ENCODE measurements around the gene TRAP1. TPM values are rescaled to one million over a fixed set of nuclear protein-coding genes. Genes with fewer than 3 reads are reported as not detected.

Gene TRAP1
- total RNA-seq, 2 donors from 2014 or later, result 78.1 to 92.9 TPM

- H3K4me3 ChIP-seq, result no peak overlapping the region
- intact Hi-C loops (cut with DNase I), result no loop called here
- DNase-seq, result peak in 1 of 4 donors; percentile 60
- peaks cover 16% of the 10 kb centered on the region for H3K4me1 ChIP-seq
- no peaks in the 10 kb centered on the region for H3K27me3 ChIP-seq
- no peak for ATAC-seq
- no peak overlapping the region for H3K27ac ChIP-seq
- no peaks in the 10 kb centered on the region for H3K36me3 ChIP-seq (replicated peaks in 1 of 2; ENCODE audit: insufficient read depth in 1 of 2, low read depth in 2 of 2)
- 69 to 80% methylated on average over 18 of the region's 21 CpGs for WGBS, 2 donors
- TF ChIP-seq CTCF (IDR thresholded peaks at IDR 0.05), result no peak
- no peaks in the 10 kb centered on the region for H3K9me3 ChIP-seq
Observed at GRCh38 chr16:3642397-3643094, 74.8 kb downstream of the TRAP1 start.

DNA sequence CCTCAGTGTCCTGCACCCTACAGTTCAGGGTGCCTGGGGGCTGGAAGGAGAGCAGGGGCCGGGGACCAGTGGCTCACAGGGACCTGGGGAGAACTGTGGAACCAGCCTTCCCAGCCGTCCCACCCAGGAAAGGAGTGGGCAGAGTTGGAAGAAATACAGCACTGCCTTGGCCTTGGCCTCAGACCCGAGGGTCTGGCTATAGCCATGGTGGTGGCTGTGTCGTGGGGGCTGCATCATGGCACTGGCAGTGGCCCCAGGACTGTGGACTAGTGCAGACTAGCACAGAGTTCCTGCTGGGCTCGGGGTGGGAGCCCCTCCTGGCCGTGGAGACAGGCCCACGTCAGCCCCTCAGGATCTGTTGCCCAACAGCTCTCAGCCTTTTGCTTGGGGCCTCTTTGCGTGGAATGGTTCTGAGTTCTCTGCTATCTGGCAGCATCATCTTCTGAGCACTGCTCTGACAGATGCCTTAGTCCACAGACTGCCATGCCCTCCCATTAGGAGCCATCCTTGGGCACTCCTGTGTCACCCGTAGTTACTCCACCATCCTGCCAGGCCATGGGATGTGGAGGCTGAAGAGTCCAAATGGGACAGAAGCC lies 75.4 kb downstream of the TRAP1 start:
- Histone ChIP-seq H3K4me3 (no peak overlapping the region), H3K36me3 (replicated peaks in 1 of 2; ENCODE audit: insufficient read depth in 1 of 2, low read depth in 2 of 2) (no peaks in the 10 kb centered on the region), H3K9me3 (no peaks in the 10 kb centered on the region), H3K4me1 (peaks cover 21% of the 10 kb centered on the region), H3K27me3 (no peaks in the 10 kb centered on the region), H3K27ac (no peak overlapping the region)
- no peak for ATAC-seq
- no peak for TF ChIP-seq POLR2A (IDR thresholded peaks at IDR 0.05)
- TF ChIP-seq CTCF (IDR thresholded peaks at IDR 0.05), result no peak
- DNase-seq, result no peak
- intact Hi-C loops (cut with DNase I), result no loop called here
- WGBS, 2 donors, result 87 to 90% methylated on average over 4 to 9 of the region's 9 CpGs

DNA sequence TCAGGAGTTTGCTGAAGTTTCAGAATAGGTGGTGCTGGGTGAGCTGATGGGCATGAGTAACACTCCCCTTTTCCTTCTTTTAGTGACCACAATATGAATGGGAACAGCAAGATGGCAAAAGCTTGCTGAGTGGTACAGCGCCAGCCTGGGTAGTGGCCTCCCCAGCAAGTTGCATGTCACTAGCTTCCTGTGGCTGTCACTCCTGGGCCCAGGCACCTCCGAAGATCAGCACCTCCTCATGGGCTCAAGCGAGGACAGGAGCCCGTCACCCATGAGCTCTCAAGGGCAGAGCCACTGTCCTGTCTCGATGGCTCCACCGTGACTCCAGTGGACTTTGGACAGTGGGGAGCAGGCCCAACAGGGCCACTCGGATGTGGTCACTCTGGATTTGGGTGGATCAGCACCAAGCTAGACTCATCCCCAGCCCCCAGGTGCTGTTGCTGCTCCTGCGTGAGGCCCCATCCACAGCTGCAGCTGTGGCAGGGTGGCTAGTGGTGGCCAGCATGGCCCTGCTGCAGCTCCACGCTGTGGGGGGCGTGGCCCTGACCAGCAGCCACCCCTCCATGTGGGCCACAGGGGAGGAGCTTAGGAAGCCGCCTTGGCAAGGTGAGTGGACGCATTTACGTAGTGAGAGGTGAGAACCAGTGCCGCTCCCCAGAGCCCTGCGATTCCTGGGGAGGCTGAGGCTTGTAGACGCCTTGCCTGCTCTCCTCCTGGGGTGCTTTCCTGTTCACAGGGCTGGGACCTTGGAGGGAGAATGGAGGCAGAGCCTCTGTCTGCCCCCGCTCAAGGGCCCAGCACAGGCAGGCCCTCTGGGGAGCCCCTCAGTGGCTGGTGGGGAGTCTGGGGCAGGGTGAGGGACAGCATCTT lies 76.5 kb downstream of the TRAP1 start:
- H3K4me1 ChIP-seq, result peaks cover 11% of the 10 kb centered on the region
- no peaks in the 10 kb centered on the region for H3K9me3 ChIP-seq
- DNase-seq (no peak), ATAC-seq (no peak)
- H3K27ac ChIP-seq, result no peak overlapping the region
- WGBS, 2 donors, result 92 to 100% methylated on average over 1 to 8 of the region's 17 CpGs
- H3K4me3 ChIP-seq, result no peak overlapping the region
- H3K27me3 ChIP-seq, result no peaks in the 10 kb centered on the region
- intact Hi-C loops (cut with DNase I), result no loop called here
- TF ChIP-seq CTCF (IDR thresholded peaks at IDR 0.05) (no peak), POLR2A (IDR thresholded peaks at IDR 0.05) (no peak)
- H3K36me3 ChIP-seq (replicated peaks in 1 of 2; ENCODE audit: insufficient read depth in 1 of 2, low read depth in 2 of 2), result no peaks in the 10 kb centered on the region

GRCh38 chr16:3640207-3640606 lies 77.1 kb downstream of the TRAP1 start:
- DNase-seq (no peak), ATAC-seq (no peak)
- H3K9me3 ChIP-seq, result no peaks in the 10 kb centered on the region
- no peaks in the 10 kb centered on the region for H3K36me3 ChIP-seq (replicated peaks in 1 of 2; ENCODE audit: insufficient read depth in 1 of 2, low read depth in 2 of 2)
- no peak for TF ChIP-seq POLR2A (IDR thresholded peaks at IDR 0.05)
- no peak for TF ChIP-seq CTCF (IDR thresholded peaks at IDR 0.05)
- no peak overlapping the region for H3K4me3 ChIP-seq
- no peak overlapping the region for H3K27ac ChIP-seq
- no peaks in the 10 kb centered on the region for H3K27me3 ChIP-seq
- WGBS, 2 donors, result 92 to 96% methylated on average over 3 of the region's 3 CpGs
- intact Hi-C loops (cut with DNase I), result no loop called here
- peaks cover 8% of the 10 kb centered on the region for H3K4me1 ChIP-seq

Measured in body of pancreas (tissue), 4 donors.